ENCODE results near the gene CLMP. TPM values are rescaled to one million over a fixed set of nuclear protein-coding genes. Genes with fewer than 3 reads are reported as not detected.

The CLMP gene
- total RNA-seq, 1 experiment from 2014 or later = 3.2 TPM

GRCh38 chr11:123137431-123138224 lies 57.4 kb downstream of the CLMP start:
- no peak overlapping the region for H3K9ac ChIP-seq (ENCODE audit: low read length)
- ATAC-seq = no peak
- intact Hi-C loops (cut with micrococcal nuclease) = no loop called here
- H3K79me2 ChIP-seq (ENCODE audit: insufficient read depth, low read length) = no peaks in the 10 kb centered on the region
- no peak overlapping the region for H3K4me3 ChIP-seq (replicated peaks in 1 of 2; ENCODE audit: low read depth in 1 of 2, low read length in 2 of 2)
- POLR2A ChIA-PET = no interaction called here
- no peak overlapping the region for H2AFZ ChIP-seq (ENCODE audit: low read depth, low read length, poor library complexity, severe bottlenecking)
- H3K4me2 ChIP-seq (ENCODE audit: low read length) = no peak overlapping the region
- no peak for DNase-seq (ENCODE audit: low read depth, low spot score)
- H3K27ac ChIP-seq (ENCODE audit: low read depth, low read length) = no peak overlapping the region
- no peaks in the 10 kb centered on the region for H4K20me1 ChIP-seq (ENCODE audit: insufficient read depth)
- RAD21 ChIA-PET (ENCODE audit: low non-redundant PET in 1 of 2, low total read pairs in 2 of 2, uncharacterized antibody in 2 of 2, unreplicated experiment in 2 of 2) = no interaction called here
- no peaks in the 10 kb centered on the region for H3K36me3 ChIP-seq (ENCODE audit: control insufficient read depth in 1 of 2, insufficient read depth in 2 of 2, low read length in 2 of 2)
- no TSS peak for BruUV-seq (replicated peaks)
- H3K4me1 ChIP-seq (ENCODE audit: control insufficient read depth in 1 of 2, insufficient read depth in 2 of 2, low read length in 2 of 2) = no peaks in the 10 kb centered on the region
- no peak for TF ChIP-seq YY1 (IDR thresholded peaks at IDR 0.05; ENCODE audit: extremely low read depth, insufficient replicate concordance, low read depth, low read length)
- TF ChIP-seq FOSL1 (IDR thresholded peaks at IDR 0.05; ENCODE audit: low read depth) = no peak
- no peak for TF ChIP-seq SIN3A (IDR thresholded peaks at IDR 0.05; ENCODE audit: low read depth)
- no peak for TF ChIP-seq CBX3 (IDR thresholded peaks at IDR 0.05; ENCODE audit: low read depth)
- no peak for TF ChIP-seq EZH2phosphoT487 (IDR thresholded peaks at IDR 0.05; ENCODE audit: borderline replicate concordance)
- TF ChIP-seq REST (IDR thresholded peaks at IDR 0.05; ENCODE audit: low read depth) = no peak
- no peak for TF ChIP-seq POLR2A (IDR thresholded peaks at IDR 0.05; ENCODE audit: borderline replicate concordance, extremely low read depth, insufficient read depth, insufficient read length)
- TF ChIP-seq ATF3 (IDR thresholded peaks at IDR 0.05) = no peak
- TF ChIP-seq ZFX (IDR thresholded peaks at IDR 0.05) = no peak
- no peak for TF ChIP-seq POLR2AphosphoS5 (IDR thresholded peaks at IDR 0.05; ENCODE audit: low read depth, low read length)
- TF ChIP-seq ELF1 (IDR thresholded peaks at IDR 0.05; ENCODE audit: borderline replicate concordance, low read depth) = no peak
- no peak for TF ChIP-seq EZH2 (IDR thresholded peaks at IDR 0.05)
- H3K27me3 ChIP-seq (ENCODE audit: insufficient read depth, low read length) = no peaks in the 10 kb centered on the region
- CTCF ChIA-PET = interaction anchor here (0.7 kb wide), 1 partner anchor 26 kb away, joined by 3 read pairs; no protein-coding TSS in a partner anchor
- no peaks in the 10 kb centered on the region for H3K9me2 ChIP-seq (ENCODE audit: insufficient read depth)
- H3K9me3 ChIP-seq (ENCODE audit: control insufficient read depth in 1 of 2, insufficient read depth in 1 of 2, low read depth in 1 of 2, low read length in 2 of 2) = no peaks in the 10 kb centered on the region

Measured in HCT116 (cell line).